ENCODE data around the gene B4GALT1. TPM values are rescaled to one million over a fixed set of nuclear protein-coding genes. Genes with fewer than 3 reads are reported as not detected.

The B4GALT1 gene
- total and polyA plus RNA-seq, 2 experiments from 2014 or later: 74.3 to 140 TPM

DNA sequence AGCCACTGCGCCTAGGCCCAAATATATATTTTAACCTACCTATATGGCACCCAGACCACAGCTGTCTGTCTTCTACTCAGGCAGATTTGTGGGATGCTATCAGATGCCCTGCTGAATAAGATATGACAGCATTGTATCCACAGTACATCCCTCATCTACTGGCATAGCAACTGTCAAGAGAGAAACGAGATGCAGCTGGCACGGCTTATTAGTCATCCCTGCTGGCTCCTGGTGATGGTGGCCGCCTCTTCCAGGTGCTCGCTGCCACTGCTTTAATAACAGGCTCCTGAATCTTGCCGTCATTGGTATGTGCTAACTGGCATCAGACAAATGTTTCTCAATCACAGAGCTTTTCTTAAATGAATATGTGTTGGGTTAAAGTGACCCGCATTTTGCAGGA, 34.0 kb downstream of the B4GALT1 start:
- no peak for DNase-seq
- 66 to 76% methylated on average over 7 of the region's 7 CpGs for WGBS, 2 experiments (ENCODE audit: low coverage in 1 of 2, low lambda C conversion rate in 2 of 2, missing lambda C conversion rate in 2 of 2)

DNA sequence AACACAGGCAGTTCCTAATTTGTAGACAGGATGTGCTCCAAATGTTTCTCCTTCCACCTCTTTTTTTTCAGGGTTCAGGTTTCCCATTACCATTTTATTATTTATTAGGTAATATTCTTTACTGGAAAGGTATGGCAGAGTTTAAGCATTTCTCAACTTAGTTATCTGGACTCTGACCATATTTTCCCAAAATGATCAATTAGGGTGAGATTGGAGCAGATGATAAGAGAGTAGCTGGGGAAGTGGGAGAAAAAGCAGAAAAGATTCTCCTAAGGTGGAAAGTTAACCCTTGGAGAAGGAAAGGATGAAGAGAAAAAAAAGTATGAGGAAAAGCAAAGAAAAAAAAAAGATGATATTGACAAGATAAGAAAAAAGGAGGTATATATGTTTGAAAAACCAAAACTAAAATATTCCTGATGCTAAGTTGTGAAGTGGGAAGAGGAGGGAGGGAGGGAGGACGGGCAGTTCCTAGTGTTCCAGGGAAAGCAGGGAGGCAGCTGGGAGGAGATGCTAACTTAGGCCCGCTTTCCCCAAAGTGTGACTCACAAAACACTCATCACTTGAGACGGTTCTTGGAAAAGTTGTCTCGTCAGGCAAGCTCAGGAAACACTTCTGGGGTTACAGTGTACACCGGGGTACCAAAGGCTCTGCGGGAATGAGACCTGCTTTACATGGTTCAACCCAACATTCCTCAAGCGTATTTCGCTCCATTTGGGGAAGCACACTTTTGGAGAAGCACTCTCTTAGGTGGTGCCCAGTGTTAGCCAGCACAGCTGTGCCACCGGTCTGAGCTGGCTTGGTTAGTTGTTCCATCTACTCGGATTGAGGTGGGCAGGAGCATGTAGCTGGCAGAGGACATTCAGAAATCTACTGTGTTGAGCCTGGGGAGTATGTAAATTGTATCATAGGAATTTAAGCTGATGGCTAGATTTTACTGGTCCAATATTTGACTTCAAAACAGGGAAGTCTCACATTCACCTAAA, 35.1 kb downstream of the B4GALT1 start:
- Histone ChIP-seq H3K4me3 (0 out of 2 replicates have a peak overlapping the region, but pooled peaks have one; percentile 13), H3K4me1 (ENCODE audit: insufficient read depth) (peaks cover 24% of the 10 kb centered on the region), H4K20me1 (ENCODE audit: insufficient read depth) (no peaks in the 10 kb centered on the region), H3K27me3 (replicated peaks; ENCODE audit: insufficient read depth) (no peaks in the 10 kb centered on the region), H2AFZ (no peak overlapping the region), H3K9me3 (ENCODE audit: low read depth) (no peaks in the 10 kb centered on the region), H3K36me3 (ENCODE audit: low read depth) (peaks cover 30% of the 10 kb centered on the region), H3F3A (ENCODE audit: insufficient read depth) (peaks cover 60% of the 10 kb centered on the region), H3K27ac (peak overlapping the region; percentile 79), H3K9me2 (ENCODE audit: insufficient read depth) (no peaks in the 10 kb centered on the region), H3K4me2 (ENCODE audit: unreplicated experiment) (peak overlapping the region; percentile 41), H3K79me2 (ENCODE audit: insufficient read depth) (peaks cover 97% of the 10 kb centered on the region), H3K9ac (peak overlapping the region; percentile 57)
- TF ChIP-seq EZH2phosphoT487 (IDR thresholded peaks at IDR 0.05; ENCODE audit: insufficient read depth, low read depth): no peak
- TF ChIP-seq EZH2 (IDR thresholded peaks at IDR 0.05; ENCODE audit: insufficient read depth, poor library complexity, severe bottlenecking): no peak
- whole genome bisulfite sequencing, 2 experiments (ENCODE audit: low coverage in 1 of 2, low lambda C conversion rate in 2 of 2, missing lambda C conversion rate in 2 of 2): 12 to 15% methylated on average over 10 of the region's 10 CpGs
- peak; percentile 94 for DNase-seq
- in situ Hi-C loops (cut with MboI): no loop called here

More for the DNA sequence above, 34.0 kb downstream of the B4GALT1 start:
- in situ Hi-C loops (cut with MboI): no loop called here
- TF ChIP-seq EZH2 (IDR thresholded peaks at IDR 0.05; ENCODE audit: insufficient read depth, poor library complexity, severe bottlenecking) (no peak), EZH2phosphoT487 (IDR thresholded peaks at IDR 0.05; ENCODE audit: insufficient read depth, low read depth) (no peak)
- H3K79me2 ChIP-seq (ENCODE audit: insufficient read depth): peaks cover 97% of the 10 kb centered on the region
- H3K9ac ChIP-seq: no peak overlapping the region
- peaks cover 55% of the 10 kb centered on the region for H3F3A ChIP-seq (ENCODE audit: insufficient read depth)
- no peaks in the 10 kb centered on the region for H3K27me3 ChIP-seq (replicated peaks; ENCODE audit: insufficient read depth)
- no peak overlapping the region for H3K4me3 ChIP-seq
- no peaks in the 10 kb centered on the region for H3K9me2 ChIP-seq (ENCODE audit: insufficient read depth)
- H4K20me1 ChIP-seq (ENCODE audit: insufficient read depth): no peaks in the 10 kb centered on the region
- H3K27ac ChIP-seq: peak overlapping the region; percentile 79
- H3K36me3 ChIP-seq (ENCODE audit: low read depth): peaks cover 30% of the 10 kb centered on the region; the same call in 1 of the 2 replicates
- H3K9me3 ChIP-seq (ENCODE audit: low read depth): no peaks in the 10 kb centered on the region
- H3K4me2 ChIP-seq (ENCODE audit: unreplicated experiment): no peak overlapping the region
- H2AFZ ChIP-seq: no peak overlapping the region
- H3K4me1 ChIP-seq (ENCODE audit: insufficient read depth): peaks cover 25% of the 10 kb centered on the region

DNA sequence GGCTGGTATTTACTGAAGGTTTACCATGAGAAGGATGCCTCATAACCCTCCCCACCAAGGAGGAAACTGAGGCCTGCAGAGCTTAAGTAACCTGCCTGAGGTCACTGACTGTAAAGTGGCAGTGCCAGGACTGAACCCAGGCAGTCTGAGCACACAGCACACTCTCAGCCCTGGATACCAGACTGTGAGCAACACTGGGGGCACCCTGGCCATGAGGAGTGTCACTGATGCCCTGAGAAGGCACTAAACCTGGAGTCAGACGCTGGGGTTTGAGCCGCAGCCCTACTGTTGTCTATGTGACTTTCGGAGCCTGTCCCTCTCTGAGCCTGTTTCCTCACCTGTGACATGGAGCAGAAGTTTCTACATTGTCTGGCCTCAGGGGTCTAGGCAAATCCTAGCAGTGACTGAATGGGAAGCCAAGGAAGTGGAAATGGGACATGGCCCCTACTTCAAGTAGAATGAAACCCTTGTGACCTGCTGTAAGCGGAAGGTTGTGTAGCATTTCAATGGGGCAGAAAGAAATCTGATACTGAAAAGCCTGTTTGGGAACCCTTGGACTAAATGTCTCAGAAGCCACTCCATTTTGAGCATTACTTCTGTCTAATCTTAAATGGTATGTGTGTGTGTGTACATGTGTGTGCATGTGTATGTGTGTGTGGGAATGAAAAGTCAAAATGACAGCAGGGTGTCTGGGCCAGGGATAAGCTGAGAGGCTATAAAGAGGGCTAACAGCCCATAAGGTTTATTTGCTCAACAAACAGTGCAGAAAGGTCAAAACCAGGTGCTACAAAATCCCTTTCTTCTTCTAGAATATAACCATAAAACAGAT, 36.0 kb downstream of the B4GALT1 start:
- no peaks in the 10 kb centered on the region for H3K9me3 ChIP-seq (ENCODE audit: low read depth)
- H3K36me3 ChIP-seq (ENCODE audit: low read depth): peaks cover 37% of the 10 kb centered on the region
- WGBS, 2 experiments (ENCODE audit: low coverage in 1 of 2, low lambda C conversion rate in 2 of 2, missing lambda C conversion rate in 2 of 2): 99% methylated on average over 4 of the region's 4 CpGs
- H3K79me2 ChIP-seq (ENCODE audit: insufficient read depth): peaks cover 97% of the 10 kb centered on the region
- peak overlapping the region; percentile 61 for H3K9ac ChIP-seq
- H3K9me2 ChIP-seq (ENCODE audit: insufficient read depth): no peaks in the 10 kb centered on the region
- no peak overlapping the region for H3K4me3 ChIP-seq
- no peaks in the 10 kb centered on the region for H3K27me3 ChIP-seq (replicated peaks; ENCODE audit: insufficient read depth)
- in situ Hi-C loops (cut with MboI): no loop called here
- H3K27ac ChIP-seq: peak overlapping the region; percentile 79
- DNase-seq: no peak
- peaks cover 62% of the 10 kb centered on the region for H3F3A ChIP-seq (ENCODE audit: insufficient read depth)
- no peak overlapping the region for H2AFZ ChIP-seq
- H4K20me1 ChIP-seq (ENCODE audit: insufficient read depth): no peaks in the 10 kb centered on the region
- TF ChIP-seq EZH2phosphoT487 (IDR thresholded peaks at IDR 0.05; ENCODE audit: insufficient read depth, low read depth): no peak
- TF ChIP-seq EZH2 (IDR thresholded peaks at IDR 0.05; ENCODE audit: insufficient read depth, poor library complexity, severe bottlenecking): no peak
- peaks cover 27% of the 10 kb centered on the region for H3K4me1 ChIP-seq (ENCODE audit: insufficient read depth)
- H3K4me2 ChIP-seq (ENCODE audit: unreplicated experiment): peak overlapping the region; percentile 41
